ENCODE data around the gene MRPL23. TPM values are rescaled to one million over a fixed set of nuclear protein-coding genes. Genes with fewer than 3 reads are reported as not detected.

MRPL23 gene
- total RNA-seq, 1 donor from 2014 or later, result 107 TPM

DNA sequence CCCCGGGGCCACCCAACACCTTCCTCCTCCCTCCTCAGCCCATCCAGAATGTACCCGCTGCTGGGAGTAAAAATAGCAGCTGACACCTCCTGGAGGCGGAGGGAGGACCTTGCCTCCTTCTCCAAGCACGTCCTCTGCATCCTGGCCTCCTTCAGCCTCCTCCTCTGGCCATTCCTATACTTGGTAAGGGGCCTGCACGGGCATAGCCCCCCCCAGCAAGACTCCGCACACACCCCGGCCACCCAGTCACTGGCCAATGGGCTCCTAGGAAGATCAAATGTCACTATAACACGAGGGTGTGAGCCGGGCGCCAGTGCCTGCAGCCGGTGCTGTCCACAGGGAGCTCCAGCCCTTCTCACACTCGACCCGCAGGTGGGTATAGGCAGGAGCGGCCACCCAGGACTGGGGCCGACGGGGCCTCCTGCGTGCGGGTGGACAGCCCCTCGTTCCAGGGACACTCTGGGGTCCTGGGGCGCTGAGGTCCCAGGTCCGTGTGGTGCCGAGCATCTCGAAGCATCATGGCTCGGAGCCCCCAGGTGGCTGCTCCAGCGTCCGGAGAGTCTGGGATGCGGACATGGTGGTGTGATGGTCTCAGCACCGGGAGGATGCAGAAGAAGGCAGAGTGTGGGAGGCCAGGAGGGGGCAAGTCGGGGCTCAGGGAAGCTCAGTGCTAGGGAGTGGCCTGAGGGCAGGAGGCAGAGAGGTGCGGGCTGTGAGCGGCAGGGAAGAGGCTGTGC is 27.6 kb upstream of the MRPL23 start, which contains the start of gene TNNT3:
Gene TNNT3, plus strand, starts transcription at position 313 of the 737 bp plus-strand sequence. CDS start 3,172 bp downstream, outside the sequence.
- DNase-seq (ENCODE audit: missing footprints) (peak; percentile 61), ATAC-seq (no peak)

DNA sequence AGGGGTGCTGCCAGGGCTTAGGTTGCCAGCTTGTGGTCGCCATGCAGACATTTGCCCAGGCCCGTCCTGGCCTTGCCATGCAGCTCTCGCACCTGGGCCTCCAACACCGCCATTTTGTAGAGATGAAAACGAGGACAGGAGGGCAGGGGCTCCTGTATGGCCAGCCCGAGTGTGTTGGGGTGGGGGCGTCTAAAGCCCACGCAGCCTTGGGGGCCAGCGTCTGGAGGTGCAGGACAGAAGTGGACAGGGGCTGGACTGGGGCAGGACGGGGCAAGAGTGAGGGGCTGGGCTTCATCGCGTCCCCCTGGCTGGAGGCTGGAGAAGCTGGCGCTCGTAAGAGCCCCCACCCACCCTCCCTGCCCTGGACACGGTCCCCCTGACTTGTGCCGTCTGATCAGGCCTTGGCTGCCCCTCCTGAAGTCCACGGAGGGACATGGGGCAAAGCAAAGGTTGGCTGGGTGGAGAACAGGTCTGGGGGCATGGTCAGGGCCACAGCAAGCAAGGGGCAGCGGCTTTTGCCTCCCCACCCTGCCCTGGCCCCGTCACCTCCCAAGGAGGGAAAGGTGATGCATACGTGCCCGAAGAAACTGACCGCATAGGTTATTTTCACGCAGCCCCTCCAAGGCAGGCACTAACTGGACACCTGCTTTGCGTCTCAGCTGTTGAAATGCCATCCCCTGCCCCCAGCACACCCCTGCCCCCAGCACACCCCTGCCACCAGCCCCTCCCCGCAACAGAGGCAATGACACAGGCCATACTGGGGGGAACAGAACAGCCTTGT is 26.8 kb upstream of the MRPL23 start:
- peak; percentile 60 for DNase-seq (ENCODE audit: missing footprints)
- intact Hi-C loops (cut with DNase I), result no loop called here
- ATAC-seq, result no peak

More for the DNA sequence above, 27.6 kb upstream of the MRPL23 start, which contains the start of gene TNNT3:
- intact Hi-C loops (cut with DNase I), result loop anchor here (5.0 kb wide), 2 partner anchors 37 to 227 kb away; no protein-coding TSS in a partner anchor

DNA sequence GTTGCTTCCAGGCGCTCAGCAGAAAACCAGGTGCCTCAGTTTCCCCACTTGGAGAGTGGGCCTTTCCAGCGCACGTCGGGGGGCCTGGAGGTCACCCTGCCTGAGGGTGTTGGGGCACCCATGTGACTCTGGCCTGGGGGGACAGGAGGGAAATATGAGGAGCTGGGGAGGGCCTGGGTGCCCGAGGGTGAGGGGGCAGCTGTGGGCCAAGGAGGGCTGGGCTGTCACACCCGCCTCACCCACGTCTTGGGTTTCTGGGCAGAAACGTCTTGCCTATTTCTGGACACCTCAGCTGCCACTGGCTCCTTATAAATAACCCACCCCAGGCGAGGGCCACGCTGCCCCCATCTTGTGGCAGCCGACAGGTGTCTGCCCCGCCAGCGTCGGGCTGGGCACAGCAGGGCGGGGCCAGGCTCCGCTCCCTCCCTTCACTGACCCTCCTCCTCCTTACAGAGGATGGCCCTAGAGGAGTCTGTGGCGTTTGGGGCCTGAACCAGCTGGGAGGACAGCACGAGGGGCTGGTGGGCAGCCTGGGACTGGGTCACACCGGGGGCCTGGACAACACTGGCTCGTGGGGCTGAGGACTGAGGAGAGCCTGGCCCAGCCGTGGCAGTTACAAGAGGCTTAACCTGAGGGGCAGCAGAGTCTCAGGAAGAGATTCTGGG is 26.1 kb upstream of the MRPL23 start:
- DNase-seq (ENCODE audit: missing footprints) (peak; percentile 52), ATAC-seq (no peak)
- intact Hi-C loops (cut with DNase I), result no loop called here

DNA sequence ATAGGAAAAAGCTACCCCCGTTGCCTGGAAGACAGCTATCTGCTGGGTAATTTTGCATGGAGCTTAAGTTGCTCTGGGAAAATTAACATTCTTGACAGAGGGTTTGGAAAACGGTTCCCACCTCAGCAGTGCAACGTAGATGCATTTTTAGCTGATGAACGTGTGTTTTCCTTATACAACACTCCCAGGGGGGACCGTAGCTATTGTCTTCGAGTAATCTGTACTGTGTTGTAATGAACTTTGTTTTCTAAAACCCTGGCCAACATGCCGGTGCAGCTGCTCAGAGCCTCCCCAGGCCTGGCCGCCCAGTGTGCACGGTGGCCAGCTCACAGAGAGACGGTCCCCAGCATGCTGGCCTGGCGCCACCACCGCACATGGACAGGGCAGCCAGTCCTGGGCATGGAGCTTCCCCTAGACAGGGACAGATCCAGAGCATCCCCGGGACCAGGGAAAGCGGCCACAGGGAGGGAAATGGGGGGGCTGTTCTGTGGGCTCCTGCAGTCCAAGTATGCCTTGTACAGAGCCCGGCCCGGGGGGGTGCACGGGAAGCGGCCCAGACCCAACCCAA is 25.5 kb upstream of the MRPL23 start:
- DNase-seq (ENCODE audit: missing footprints) (peak; percentile 70), ATAC-seq (peak; percentile 12)
- intact Hi-C loops (cut with DNase I), result no loop called here

DNA sequence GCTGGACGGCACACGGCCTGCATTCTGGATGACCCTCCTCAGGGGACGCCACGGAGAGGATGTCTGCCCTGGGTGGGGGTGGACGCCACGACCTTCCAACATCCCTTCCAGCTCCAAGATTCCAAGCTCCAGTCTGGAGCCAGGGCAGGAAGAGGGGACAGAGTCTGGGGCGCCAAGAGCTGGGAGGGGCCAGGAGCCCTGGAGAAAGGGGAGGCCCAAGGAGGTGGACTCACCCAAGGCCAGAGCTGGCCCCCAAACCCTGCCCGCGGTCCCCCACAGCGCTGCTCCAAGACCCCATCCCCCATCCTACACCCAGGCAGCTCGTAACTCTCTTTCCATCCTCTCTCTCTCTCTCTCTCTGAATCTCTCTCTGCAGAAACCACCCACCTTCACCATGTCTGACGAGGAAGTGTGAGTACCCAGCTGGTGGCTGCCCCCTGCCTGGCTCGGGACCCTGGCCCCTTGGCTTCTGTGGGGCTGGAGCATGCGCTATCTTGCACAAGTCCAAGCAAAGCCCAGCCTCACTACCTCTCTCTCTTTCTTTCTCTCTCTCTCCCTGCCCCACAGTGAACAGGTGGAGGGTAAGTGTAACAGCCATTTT is 24.6 kb upstream of the MRPL23 start:
- intact Hi-C loops (cut with DNase I), result no loop called here
- ATAC-seq, result no peak
- DNase-seq (ENCODE audit: missing footprints), result peak; percentile 51

DNA sequence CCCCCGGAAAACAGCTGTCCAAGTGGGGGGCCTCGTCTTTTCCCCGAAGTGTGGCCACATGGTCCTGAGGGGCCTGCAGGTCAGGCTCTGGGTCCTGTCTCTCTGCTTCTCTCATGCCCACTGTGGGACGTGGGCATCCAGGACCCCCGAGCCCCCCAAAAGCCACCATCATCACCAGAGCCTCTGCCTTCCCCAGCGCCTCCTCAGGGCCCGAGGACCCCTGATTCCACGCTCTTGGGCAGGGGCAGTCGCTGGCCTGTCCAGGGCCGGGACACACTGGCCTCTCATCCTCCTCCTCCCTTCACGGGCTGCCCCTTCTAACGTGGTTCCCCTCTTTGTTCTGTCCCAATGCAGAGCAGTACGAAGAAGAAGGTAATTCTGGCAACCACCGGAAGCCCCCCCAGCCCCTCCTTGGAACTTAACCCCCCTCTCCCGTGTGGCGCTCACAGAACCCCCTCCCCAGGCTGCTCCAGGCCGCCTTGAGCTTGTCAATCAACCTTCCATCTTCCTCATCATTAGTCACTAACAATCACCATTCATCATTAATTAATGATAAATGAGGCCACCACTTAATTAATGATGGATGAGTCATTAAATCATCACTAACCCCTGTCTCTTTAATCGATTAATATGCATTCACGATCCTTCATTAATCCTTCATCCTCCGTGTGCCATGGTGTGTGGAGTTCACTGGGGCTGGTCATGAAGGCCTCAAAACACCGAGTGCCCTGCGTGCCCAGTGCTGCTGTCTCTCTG is 23.8 kb upstream of the MRPL23 start:
- DNase-seq (ENCODE audit: missing footprints) (peak; percentile 45), ATAC-seq (no peak)
- intact Hi-C loops (cut with DNase I), result no loop called here

DNA sequence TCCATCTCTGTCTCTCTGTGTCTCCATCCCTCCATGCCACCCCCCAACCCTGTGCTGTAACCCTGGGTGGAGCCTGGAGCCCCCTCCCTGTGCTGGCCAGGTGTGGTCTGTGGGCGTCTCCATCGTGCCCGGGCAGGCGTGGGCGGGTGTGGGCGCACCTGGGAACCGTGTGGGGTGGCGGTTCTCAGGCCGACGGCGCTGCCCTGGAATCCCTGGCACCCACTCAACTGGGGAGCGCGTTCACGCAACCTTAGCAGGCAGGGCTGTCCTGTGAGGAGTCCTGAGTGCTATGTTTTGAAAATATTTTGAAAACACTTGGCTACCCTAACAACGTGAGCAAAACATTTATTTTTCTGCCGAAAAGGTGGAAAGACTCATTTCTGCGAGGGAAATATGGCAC is 23.0 kb upstream of the MRPL23 start:
- ATAC-seq, result no peak
- DNase-seq (ENCODE audit: missing footprints), result peak; percentile 45
- intact Hi-C loops (cut with DNase I), result no loop called here

DNA sequence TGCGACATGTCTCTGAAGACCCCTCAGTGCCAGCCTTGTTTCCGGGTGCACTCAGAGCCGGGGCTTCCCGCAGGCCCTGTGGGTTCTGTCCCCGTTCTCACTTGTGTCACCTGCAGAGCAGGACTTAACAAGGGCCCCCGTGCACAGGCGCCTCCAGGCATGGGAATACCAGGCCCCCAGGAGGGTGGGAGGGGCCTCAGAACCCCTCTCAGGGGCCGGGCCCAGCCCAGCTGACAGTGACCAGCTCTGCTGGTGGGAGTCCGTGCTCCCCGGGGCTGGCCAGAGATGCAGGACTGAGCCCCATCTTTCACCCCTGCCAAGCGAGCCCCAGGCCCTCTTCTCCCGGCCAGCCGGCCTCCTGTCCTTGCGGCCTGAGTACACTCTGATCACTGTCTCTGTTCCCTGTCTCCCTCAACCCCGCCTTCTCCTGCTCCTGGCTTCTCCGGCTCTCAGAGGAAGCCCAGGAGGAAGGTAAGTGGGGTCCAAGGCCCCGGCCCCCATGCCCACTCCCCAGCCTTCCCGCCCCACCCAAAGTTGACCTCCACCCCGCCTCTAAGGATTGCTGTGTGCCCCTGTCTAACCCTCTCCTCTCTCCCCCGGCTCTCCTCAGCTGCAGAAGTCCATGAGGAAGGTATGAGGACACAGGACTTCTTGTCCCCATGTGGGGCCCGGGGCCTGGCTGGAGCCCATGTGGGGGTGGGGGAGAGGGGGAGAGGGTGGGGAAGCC is 22.3 kb upstream of the MRPL23 start:
- ATAC-seq, result no peak
- DNase-seq (ENCODE audit: missing footprints), result peak; percentile 48
- intact Hi-C loops (cut with DNase I), result no loop called here

DNA sequence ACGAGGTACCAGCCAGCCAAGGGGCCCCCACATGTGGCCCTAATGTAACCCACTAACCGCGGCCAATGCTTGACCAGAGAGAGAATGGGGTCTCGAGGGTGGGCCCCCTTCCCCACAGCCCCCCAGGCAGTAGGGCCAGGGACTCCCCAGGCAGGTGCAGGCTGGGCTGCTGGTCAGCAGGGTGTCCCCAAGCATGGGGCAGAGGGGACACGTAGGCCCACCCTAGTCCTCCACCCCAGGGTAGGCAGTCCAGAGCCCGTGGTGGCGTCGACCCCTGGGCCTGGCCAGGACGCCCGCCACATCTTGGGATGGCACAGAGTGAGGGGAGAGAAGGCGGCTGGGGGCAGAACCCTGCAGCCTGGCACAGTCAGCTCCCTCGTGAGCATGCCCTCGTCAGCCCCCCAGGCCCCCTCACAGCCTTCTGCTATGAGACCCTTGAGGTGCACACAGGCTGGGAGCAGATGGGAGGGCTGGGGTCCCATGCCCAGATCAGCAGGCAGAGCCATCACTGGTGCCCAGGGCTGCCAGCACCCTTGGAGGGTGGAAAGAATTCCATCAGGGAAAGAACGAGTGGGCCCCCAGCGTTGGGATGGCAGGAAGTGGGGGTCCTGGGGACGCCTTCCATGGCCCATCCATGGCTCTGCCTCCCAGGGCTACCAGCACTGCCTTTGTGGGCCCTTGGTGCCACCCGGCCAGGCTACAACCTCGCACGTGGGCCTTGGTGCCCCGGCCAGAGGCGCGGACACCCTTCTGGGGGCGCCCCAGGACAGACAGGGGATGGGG is 21.6 kb upstream of the MRPL23 start:
- intact Hi-C loops (cut with DNase I), result no loop called here
- ATAC-seq (no peak), DNase-seq (ENCODE audit: missing footprints) (peak; percentile 40)

DNA sequence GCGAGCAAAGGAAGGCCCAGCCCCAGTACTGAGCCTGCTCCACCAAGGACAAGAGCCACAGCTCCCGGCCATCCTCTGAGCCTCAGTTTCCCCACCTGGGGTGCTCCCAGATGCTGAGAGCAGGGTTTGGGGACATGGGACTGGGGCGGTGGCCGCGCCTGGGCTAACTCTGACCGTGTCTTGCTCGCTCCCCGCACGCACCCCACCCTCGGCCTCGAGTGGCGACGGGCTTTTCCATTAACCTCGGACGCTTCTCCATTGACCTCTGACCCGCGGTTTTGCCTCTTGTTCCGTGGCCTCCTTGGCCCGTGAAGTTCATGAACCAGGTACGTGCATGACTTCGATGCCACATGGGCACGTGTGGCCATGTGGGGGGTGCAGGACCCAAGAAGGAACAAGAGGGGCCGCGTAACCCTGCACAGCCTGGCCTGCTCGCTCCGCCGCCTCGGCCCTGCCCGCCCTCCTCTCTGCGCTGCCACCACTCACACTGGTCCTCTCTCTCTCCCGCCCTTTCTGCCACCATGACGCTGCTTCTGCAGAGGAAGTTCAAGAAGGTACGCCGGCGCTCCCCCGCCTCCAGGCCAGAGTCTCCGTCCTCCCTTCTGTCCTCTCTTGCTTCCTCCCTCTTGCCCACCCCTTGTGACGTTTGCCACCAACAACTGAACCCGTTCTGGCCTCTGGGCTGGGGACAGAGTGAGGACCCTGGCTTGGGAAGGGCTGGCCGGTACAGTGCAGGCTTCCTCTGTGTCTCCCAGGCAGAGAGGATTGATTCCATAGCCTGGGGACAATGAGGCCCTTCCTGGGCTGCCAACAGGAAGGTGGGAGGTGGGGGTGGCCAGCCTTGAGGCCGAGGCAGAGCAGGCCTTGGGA is 20.7 kb upstream of the MRPL23 start:
- ATAC-seq (no peak), DNase-seq (ENCODE audit: missing footprints) (peak; percentile 46)

DNA sequence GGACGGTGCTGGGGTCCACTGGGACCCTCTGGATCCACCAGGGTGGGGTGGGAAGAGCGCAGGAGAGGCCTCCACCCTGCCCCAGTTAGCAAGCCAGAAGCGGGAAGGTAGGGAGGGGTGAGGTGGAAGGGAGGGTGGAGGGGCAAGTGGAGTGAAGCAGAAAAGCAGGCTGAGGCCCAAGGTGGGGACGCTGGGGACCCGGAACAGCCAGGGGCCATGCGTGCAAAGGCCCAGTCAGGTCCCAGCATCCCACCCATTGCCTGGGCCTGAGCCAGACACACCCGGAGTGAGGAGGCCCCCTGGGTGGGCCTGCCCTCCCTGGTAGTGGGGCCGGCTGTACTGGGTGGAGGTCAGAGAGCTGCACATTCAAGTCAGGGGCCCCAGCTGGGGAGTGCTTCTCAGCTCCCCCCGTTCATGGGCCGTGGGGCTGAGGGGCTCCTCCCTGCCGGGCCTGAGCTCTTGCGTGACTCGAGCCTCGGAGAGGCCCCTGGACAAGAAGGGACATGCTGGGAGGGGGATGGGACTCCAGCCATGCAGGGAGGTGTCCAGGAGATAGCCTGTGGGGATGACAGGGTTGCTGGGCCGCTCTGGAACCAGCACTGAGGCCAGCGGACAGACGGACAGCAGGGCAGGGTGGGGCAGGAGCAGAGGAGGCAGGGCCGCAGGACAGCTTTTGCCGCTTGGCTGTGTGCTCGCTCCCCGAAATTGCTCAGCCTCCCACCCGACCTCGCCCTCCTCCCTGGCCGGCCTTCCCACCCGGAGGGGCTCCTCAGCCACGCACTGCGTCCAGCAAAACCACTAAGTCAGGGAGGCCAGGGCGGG is 19.9 kb upstream of the MRPL23 start:
- DNase-seq (ENCODE audit: missing footprints), result peak; percentile 66
- peak; percentile 65 for ATAC-seq
- intact Hi-C loops (cut with DNase I), result no loop called here

More for the DNA sequence above, 20.7 kb upstream of the MRPL23 start:
- intact Hi-C loops (cut with DNase I), result no loop called here

DNA sequence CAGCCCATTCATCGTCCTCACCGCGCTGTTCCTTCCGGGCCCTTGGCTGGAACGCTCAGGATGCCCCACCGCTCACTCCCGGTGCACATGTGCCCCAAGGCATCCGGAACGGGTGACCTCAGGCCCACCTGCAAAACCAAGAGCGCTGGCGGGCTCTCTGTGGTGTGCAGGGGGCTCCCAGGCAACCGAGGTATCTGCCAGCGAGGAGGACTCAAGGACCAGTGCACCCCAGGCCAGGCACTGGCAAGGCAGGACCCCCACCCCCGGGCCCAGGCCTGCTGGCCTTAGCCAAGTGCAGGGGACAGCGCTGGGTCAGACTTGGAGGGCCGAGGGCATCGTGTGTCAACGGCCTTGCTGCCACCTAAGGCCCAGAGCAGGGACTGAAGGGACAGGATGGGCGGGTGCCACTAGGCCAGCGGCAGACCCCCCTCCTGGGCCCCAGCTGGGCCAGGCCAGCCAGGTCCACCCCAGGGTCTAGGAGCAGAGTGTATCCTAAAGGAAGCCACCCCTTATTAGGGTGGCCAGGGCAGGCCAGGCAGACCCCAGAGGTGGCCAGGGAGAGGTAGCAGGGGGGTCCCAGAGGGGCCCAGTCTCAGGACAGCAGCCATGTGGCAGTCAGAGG is 19.2 kb upstream of the MRPL23 start:
- intact Hi-C loops (cut with DNase I), result no loop called here
- peak; percentile 48 for DNase-seq (ENCODE audit: missing footprints)

DNA sequence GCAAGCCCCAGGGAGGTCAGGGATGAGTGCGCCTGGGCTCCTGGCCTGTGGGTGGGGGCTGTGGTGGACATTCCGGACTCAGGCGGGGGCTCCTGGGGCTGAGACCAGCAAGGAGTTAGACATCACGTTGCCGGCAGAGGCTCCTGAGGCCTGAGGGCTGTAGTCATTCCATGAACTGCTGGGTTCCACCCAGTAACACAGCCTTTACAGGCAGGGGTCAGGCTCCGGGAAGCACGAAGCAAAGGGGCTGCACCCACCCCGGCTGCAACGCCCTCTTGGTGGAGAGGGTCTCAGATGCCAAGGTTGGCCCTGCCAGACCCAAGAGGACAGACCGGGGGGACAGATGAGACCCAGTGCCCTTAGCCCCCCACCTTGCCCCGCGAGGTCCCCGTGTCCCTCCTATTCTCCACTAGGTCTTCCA is 18.7 kb upstream of the MRPL23 start:
- no peak for ATAC-seq
- intact Hi-C loops (cut with DNase I), result no loop called here

More for the DNA sequence above, 19.2 kb upstream of the MRPL23 start:
- ATAC-seq, result no peak

DNA sequence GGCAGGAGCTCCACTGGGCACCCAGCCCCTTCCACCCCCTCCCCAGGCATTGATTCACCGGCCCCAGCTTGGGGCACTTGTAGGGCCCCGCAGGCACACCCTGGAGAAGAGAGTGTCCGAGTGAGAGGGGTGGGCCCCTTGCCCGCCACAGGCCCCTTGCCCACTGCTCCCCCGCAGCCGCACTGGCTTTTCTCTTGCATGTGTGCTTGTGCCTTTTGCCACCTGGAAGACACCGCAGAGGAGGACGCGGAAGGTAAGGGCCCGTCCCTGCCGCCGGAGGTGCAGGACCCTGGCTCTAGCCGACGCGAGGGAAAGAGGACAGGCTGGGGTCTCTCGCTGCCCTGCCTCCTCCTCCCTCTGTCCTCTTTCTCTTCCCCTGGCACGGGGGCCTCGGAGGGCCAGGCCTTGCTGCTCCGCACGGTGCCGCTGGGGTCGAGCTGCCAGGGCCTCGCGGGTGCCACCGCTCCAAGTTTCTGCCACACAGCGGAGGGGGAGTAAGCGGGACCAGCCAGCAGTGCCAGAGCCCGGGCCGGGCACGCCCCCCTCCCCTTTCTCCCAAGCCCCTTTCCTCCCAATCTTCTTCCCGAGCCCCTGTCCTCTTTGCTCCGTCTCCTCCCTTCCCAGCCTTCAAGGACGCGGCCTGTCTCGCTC is 18.1 kb upstream of the MRPL23 start:
- DNase-seq (ENCODE audit: missing footprints) (peak; percentile 53), ATAC-seq (no peak)
- intact Hi-C loops (cut with DNase I), result no loop called here

More for the DNA sequence above, 18.7 kb upstream of the MRPL23 start:
- DNase-seq (ENCODE audit: missing footprints), result peak; percentile 63

Measured in Right ventricle myocardium inferior (tissue), 1 donor.